GM18498 (cell line): ENCODE measurements around the gene ASIC4.

ENCODE experiments used
- ATAC-seq: cut with Tn5 transposase; IDR thresholded peaks from one replicate; pipeline ENCODE4 v1.9.1; 2021; ENCODE audit warnings: mild to moderate bottlenecking, moderate library complexity; ENCODE audit not compliant: unreplicated experiment

Gene ASIC4

DNA sequence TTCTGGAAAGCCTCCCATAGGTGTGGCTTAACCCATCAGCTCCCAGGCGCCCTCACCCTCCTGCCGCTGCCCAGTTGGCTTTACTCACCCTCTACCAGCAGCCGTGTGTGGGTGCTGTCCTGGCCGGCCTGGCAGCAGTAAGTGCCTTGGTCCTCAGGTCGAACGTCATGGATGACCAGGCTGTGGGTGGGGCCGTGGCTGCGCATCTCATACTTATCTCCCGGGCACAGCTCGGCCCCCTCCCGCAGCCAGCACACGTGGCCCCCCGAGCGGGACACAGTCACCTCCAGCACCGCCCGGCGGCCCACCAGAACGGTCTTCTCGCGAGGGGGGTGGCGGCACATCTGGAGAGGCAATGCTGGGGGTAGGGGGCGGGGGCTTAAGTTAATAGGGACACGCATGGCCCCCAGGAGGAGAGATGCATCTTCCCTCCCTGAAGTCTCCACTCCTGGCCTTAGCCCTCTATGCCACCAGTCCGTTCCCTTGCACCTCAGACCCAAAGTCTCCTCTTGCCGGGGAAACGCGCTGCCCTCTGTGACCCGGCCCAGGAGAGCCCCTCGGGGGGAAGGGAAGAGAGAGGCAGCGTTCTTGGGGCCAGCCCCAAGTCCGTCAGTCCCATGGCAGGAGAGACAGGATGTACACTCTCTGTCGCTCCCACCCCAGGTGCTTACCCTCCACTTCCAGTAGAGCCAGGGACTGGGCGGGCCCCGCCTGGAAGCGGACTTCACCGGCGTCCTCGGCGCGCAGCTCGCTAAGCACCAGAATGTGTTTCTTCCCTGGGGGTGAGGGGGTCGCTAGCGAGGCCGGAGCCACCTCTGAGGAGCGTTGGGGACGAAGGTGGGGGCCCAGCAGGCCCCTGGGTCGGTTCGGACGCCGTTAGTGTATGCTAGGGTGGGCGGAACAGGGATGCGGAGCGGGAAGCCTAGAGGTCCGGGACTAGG is 37.4 kb downstream of the ASIC4 start:
- no peak for ATAC-seq

GRCh38 chr2:219552382-219553167 is 38.3 kb downstream of the ASIC4 start:
- peak; percentile 89 for ATAC-seq

DNA sequence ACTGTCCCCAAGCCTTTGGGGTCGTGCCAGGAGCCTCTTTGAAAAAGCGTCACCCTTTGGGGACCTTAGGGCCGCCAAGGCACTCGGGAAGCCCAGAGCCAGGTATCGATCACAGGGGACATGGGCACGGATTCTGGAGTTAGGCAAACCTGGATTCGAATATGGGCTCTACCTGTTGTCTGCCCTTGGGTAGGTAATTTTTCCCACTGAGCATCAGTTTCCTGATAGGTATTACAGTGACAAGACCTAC is 38.8 kb downstream of the ASIC4 start:
- ATAC-seq, result no peak

DNA sequence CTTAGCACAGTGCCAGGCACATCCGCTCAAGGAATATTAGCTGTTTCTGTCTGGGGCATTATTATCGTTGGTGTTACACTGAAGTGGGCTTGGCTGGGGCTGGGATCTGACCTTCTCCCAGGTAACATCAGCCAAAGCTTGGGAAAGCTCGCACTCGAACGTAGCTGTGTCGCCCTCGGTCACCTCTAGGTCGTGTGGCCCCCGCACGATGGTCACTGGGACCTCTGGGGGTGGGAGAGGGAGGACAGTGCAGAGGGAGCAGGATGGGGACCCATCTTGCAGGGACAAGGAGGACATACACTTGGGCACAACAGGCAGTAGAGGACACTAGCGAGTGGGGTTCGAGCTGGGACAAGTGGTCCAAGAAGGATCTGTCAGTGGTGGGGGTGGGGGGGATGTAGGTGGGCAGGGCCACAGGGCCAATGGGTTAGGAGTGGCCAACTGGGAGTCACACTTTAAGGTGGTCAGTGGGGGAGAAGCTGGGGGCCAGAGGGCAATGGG is 39.2 kb downstream of the ASIC4 start:
- ATAC-seq, result no peak

GRCh38 chr2:219554350-219554749 is 40.1 kb downstream of the ASIC4 start:
- no peak for ATAC-seq

- ATAC-seq, result no peak
Observed at GRCh38 chr2:219555956-219556355, 41.7 kb downstream of the ASIC4 start.

GRCh38 chr2:219556413-219556812 is 42.1 kb downstream of the ASIC4 start:
- no peak for ATAC-seq

DNA sequence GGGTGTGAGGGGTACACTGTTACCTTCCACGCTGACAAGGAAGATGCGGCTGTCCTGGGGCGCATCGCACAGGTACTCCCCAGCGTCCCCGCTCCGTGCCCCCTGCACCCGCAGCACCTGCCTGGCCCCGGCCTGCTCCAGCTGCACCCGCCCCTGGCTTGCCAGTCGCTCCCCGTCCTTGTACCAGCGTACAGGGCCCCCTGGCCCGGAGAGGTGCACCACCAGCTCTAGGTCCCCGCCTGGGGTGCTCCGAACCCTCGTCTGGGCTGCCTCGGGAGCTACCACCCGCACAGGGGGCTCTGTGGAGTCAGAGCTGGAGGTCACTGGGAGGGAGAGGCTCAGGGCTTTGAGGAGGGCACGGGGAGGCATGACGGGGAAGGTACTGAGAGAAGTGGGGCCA is 43.0 kb downstream of the ASIC4 start:
- no peak for ATAC-seq

GRCh38 chr2:219557791-219558785 is 43.8 kb downstream of the ASIC4 start:
- ATAC-seq, result no peak

GRCh38 chr2:219559156-219559915 is 45.1 kb downstream of the ASIC4 start:
- no peak for ATAC-seq

GRCh38 chr2:219560037-219560892 is 46.0 kb downstream of the ASIC4 start:
- no peak for ATAC-seq

DNA sequence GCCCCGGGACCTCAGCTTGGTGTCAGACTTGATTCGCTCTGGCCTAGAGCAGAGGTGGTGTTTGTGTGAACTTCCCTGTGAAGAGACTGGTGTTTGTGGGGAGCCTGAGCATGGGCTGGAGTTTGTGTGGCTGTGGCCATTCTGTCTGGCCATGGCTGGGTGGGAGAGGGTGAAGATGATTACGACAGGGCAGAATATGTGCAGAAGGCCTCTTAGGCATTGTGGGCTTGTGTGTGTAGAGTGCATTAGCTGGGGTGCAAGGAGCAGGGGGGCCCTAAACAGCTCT is 46.6 kb downstream of the ASIC4 start:
- ATAC-seq, result no peak

DNA sequence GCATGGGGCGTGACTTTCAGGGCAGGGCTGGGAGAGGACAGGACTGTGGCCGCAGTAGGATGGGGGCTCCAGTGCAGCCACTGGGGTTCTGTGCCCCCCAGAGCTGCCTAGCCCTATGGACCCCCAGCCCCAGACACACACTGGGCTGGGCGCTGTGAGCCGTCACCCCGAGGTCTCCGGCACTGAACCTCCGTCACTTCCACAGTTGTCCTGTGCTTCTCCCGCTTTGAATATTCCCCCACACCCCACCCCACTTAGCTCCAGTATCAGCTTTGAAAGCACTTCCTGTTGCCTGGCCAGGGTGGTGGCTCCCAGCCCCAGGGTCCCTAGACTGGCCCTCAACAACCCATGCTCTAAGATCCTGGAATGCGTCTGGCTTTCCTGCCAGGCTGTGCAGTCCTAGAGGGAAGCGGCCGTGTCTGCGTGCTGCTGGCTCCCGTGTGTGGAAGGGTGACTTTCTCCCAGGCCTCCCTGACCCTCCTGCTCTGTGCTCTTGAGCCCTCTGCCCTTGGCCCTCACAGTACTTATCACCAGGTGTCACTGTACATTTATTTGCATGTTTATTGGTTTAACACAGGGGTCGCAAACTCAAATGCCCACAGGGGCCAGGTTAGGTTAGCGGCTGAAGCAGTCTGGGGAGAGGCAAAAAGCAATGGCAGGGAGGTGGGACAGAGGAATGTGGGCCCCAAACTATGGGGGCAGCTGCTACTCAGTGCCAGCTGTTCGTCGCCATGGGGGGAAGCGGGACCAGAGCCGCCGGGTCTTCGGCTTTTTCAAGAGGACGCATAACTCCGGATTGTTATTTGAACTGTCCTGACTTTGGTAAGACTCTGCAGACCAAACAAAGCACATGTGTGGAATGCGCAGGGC is 47.1 kb downstream of the ASIC4 start:
- no peak for ATAC-seq

DNA sequence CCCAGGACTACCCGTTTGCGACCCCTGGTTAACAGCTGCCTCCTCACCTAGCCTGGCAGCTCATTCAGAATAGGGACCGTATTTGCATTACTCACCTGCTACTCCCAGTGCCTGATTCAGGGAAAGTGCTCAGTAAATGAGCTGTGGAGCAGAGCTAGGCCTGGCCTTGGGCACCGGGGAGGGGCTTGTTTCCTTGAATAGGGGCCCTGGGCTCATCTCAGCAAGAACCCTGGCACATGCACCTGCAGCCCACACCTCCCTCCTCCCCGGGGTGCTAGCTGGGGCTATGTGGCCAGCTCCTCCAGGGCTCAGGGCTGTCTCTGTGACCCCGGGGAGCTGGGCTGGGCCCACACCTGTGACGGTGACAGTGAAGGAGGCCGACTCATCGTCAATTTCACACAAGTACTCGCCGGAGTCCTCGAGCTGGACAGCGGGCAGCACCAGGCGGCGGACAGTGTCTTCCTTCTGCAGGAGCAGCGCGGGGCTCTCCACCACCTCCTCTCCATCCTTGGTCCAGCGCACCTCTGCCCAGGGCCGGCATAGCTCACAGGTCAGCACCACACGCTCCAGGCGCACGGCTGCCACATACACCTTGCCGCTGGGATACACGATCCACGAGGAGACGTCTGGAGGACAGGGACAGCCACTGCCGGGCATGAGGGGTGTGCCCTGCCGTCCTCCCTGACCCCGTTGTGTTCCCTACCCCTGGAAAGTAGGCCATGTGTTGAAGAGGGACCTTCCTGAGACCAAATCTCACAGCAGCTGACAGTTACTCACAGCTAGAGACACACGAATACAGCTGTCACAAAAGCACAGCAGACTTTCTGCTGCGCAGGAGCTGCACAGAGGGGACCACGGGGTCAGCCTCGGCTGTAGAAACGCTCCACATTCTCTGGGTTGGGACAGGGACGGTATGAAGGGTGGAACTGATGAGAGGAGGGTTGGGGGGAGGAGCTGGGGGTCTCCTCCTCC is 48.1 kb downstream of the ASIC4 start:
- no peak for ATAC-seq

GRCh38 chr2:219563271-219563928 is 49.1 kb downstream of the ASIC4 start:
- no peak for ATAC-seq

GRCh38 chr2:219565130-219566080 is 51.1 kb downstream of the ASIC4 start:
- ATAC-seq, result no peak
